Gastrocnemius medialis (tissue), 4 donors: ENCODE results near the gene RIOX2. TPM values are rescaled to one million over a fixed set of nuclear protein-coding genes. Genes with fewer than 3 reads are reported as not detected.
A peak's percentile ranks its signal among the peaks of the same experiment; 100 is the strongest.

Source experiments
- ATAC-seq, 2 donors: fragments of 150-250 bp; one replicate each; pipeline ENCODE4 v1.9.1; 2016
- DNase-seq, 2 donors: peaks; one replicate each; pipeline ENCODE4 v3.0.0-alpha.2; 2019
- H3K27ac ChIP-seq, 4 donors: fragments of 200-600 bp; sonication (generic); 1 replicate in 1 of 4; 2 replicates in 3 of 4; pipeline ENCODE4 v1.5.1; 2016 to 2018; ENCODE audit warnings: mild to moderate bottlenecking in 2 of 4, moderate library complexity in 1 of 4
- H3K27me3 ChIP-seq, 3 donors: fragments of 200-600 bp; sonication (generic) in 2 of 3; 1 replicate in 1 of 3; 2 replicates in 2 of 3; pipeline versions ENCODE4 v1.5.1 to v1.6.0; 2016 to 2019; ENCODE audit warnings: mild to moderate bottlenecking in 1 of 3, moderate library complexity in 1 of 3
- H3K36me3 ChIP-seq, 2 donors: fragments of 200-600 bp; sonication (generic) in 1 of 2; one replicate each; pipeline ENCODE4 v1.5.1; 2017 to 2018
- H3K4me1 ChIP-seq, 2 donors: fragments of 200-600 bp; sonication (generic) in 1 of 2; one replicate each; pipeline ENCODE4 v1.5.1; 2016 to 2017; ENCODE audit warnings: mild to moderate bottlenecking in 2 of 2
- H3K4me3 ChIP-seq, 4 donors: fragments of 200-600 bp; sonication (generic) in 3 of 4; 1 replicate in 1 of 4; 2 replicates in 3 of 4; pipeline ENCODE4 v1.5.1; 2016 to 2019; ENCODE audit warnings: mild to moderate bottlenecking in 2 of 4
- H3K9me3 ChIP-seq, 3 donors: fragments of 200-600 bp; sonication (generic) in 2 of 3; 1 replicate in 1 of 3; 2 replicates in 2 of 3; pipeline ENCODE4 v1.5.1; 2016 to 2019
- POLR2A ChIP-seq, 2 donors: fragments of 450-650 bp; IDR thresholded peaks; one replicate each; pipeline ENCODE4 v1.6.1; 2017; ENCODE audit warnings: antibody characterized with exemption in 2 of 2, mild to moderate bottlenecking in 2 of 2, moderate library complexity in 2 of 2
- in situ Hi-C, 4 donors: fragments of 200-750 bp; cut with MboI; loops; one replicate each; pipeline versions ENCODE4 v1.15.0 to v1.8.0; 2017; ENCODE audit warnings: low sequenced_read_pairs in 4 of 4
- intact Hi-C: fragments of 100-400 bp; cut with DNase I; formaldehyde crosslinking; loops from one replicate; pipeline ENCODE4 v1.15.1; 2023; ENCODE audit warnings: low total_unique reads
- total RNA-seq, 4 donors: library from RNA; depleted of rRNA; stranded (reverse); fragments of >200 nt; gene quantifications; one replicate each; pipeline versions ENCODE4 v1.1.0 to v1.2.3, GENCODE V29; 2016
- TF ChIP-seq, protein P1 (sequence below), 5 experiments: fragments of 450-650 bp in 3 of 5; fragments of 200-600 bp in 2 of 5; sonication (generic) in 2 of 5; IDR thresholded peaks in 4 of 5; conservative IDR thresholded peaks in 1 of 5; 1 replicate in 4 of 5; 2 replicates in 1 of 5; pipeline ENCODE4 v1.5.1; 2016 to 2019; ENCODE audit warnings: antibody characterized with exemption in 5 of 5, mild to moderate bottlenecking in 3 of 5, moderate library complexity in 3 of 5

Gene RIOX2
- total RNA-seq, 4 donors from 2014 or later, result 27.4 to 57.3 (median 49.6) TPM

- DNase-seq (peak; percentile 70 to 88), ATAC-seq (peak; percentile 96 to 98)
- Histone ChIP-seq H3K9me3 (no peaks in the 10 kb centered on the region), H3K27me3 (no peaks in the 10 kb centered on the region), H3K36me3 (peaks cover 0 to 62% of the 10 kb centered on the region in 2 donors), H3K4me1 (peaks cover 11 to 13% of the 10 kb centered on the region in 2 donors), H3K27ac (peak overlapping the region; percentile 68 to 89 (median 86)), H3K4me3 (no peak overlapping the region)
- in situ Hi-C loops (loop anchor here in 1 of 4 donors (10.0 kb wide), 1 partner anchor 63 kb away; no protein-coding TSS in a partner anchor), intact Hi-C loops (loop anchor here (10.0 kb wide), 1 partner anchor 1863 kb away; the partner anchor contains the start of gene CMSS1)
- TF ChIP-seq POLR2A (IDR thresholded peaks at IDR 0.05), result no peak
- TF ChIP-seq, protein P1, sequence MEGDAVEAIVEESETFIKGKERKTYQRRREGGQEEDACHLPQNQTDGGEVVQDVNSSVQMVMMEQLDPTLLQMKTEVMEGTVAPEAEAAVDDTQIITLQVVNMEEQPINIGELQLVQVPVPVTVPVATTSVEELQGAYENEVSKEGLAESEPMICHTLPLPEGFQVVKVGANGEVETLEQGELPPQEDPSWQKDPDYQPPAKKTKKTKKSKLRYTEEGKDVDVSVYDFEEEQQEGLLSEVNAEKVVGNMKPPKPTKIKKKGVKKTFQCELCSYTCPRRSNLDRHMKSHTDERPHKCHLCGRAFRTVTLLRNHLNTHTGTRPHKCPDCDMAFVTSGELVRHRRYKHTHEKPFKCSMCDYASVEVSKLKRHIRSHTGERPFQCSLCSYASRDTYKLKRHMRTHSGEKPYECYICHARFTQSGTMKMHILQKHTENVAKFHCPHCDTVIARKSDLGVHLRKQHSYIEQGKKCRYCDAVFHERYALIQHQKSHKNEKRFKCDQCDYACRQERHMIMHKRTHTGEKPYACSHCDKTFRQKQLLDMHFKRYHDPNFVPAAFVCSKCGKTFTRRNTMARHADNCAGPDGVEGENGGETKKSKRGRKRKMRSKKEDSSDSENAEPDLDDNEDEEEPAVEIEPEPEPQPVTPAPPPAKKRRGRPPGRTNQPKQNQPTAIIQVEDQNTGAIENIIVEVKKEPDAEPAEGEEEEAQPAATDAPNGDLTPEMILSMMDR (IDR thresholded peaks at IDR 0.05 in 4 of 5, conservative IDR thresholded peaks at IDR 0.05 in 1 of 5), result no peak
Observed at GRCh38 chr3:97952280-97952679, 20.0 kb downstream of the RIOX2 start.

DNA sequence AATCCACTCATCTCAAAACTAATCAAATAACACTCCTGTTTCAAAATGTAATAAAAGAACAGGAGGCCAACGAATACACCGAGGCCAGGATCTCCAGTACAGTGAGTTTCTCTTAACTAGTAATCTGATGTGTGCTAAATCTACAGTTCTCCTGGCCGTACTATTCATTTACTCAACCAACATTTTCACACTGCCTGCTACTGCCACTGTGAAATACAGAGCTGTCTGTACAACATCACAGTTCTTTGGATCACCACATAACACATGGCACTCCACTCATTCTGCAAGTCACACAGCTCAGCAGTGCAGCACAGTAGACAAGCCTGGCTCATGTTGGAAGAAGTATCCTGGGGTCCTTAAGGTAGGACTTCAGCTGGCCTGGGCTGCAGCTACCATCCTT is 21.9 kb downstream of the RIOX2 start:
- in situ Hi-C loops, result loop anchor here in 1 of 4 donors (10.0 kb wide), 1 partner anchor 64 kb away; no protein-coding TSS in a partner anchor
- Histone ChIP-seq H3K27ac (peak overlapping the region in 3 of 4 donors; percentile 11 to 89 (median 20)), H3K9me3 (no peaks in the 10 kb centered on the region), H3K36me3 (peaks cover 0 to 80% of the 10 kb centered on the region in 2 donors), H3K4me3 (no peak overlapping the region), H3K4me1 (peaks cover 6 to 8% of the 10 kb centered on the region in 2 donors), H3K27me3 (no peaks in the 10 kb centered on the region)
- TF ChIP-seq, protein P1 (IDR thresholded peaks at IDR 0.05 in 4 of 5, conservative IDR thresholded peaks at IDR 0.05 in 1 of 5), result no peak
- TF ChIP-seq POLR2A (IDR thresholded peaks at IDR 0.05), result no peak
- DNase-seq (no peak), ATAC-seq (no peak)
- intact Hi-C loops, result loop anchor here (10.0 kb wide), 1 partner anchor 1864 kb away; the partner anchor contains the start of gene CMSS1

GRCh38 chr3:97949743-97950142 is 22.5 kb downstream of the RIOX2 start:
- DNase-seq, result no peak
- peaks cover 0 to 80% of the 10 kb centered on the region in 2 donors for H3K36me3 ChIP-seq
- H3K27ac ChIP-seq, result no peak overlapping the region
- H3K4me1 ChIP-seq, result peaks cover 6 to 8% of the 10 kb centered on the region in 2 donors
- in situ Hi-C loops, result loop anchor here in 1 of 4 donors (10.0 kb wide), 1 partner anchor 65 kb away; no protein-coding TSS in a partner anchor
- no peak for TF ChIP-seq POLR2A (IDR thresholded peaks at IDR 0.05)
- TF ChIP-seq, protein P1 (IDR thresholded peaks at IDR 0.05 in 4 of 5, conservative IDR thresholded peaks at IDR 0.05 in 1 of 5), result no peak
- H3K4me3 ChIP-seq, result no peak overlapping the region
- ATAC-seq, result no peak
- no peaks in the 10 kb centered on the region for H3K27me3 ChIP-seq
- no peaks in the 10 kb centered on the region for H3K9me3 ChIP-seq
- intact Hi-C loops, result loop anchor here (10.0 kb wide), 1 partner anchor 1865 kb away; the partner anchor contains the start of gene CMSS1

DNA sequence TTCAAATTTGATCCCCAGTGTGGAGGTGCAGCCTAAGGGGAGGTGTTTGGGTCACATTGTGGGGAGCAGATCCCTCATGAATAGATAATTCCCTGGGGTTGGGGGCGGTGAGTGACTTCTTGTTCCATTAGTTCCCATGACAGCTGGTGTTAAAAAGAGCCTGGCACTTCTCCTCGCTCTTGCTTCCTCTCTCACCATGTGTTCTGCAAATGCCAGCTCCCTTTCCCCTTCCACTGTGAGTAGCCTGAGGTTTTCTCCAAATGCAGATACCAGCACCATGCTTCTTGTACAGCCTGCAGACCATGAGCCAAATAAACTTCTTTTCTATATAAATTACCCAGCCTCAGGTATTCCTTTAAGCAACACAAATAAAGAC is 23.1 kb downstream of the RIOX2 start:
- Histone ChIP-seq H3K36me3 (peaks cover 0 to 80% of the 10 kb centered on the region in 2 donors), H3K9me3 (no peaks in the 10 kb centered on the region), H3K27ac (no peak overlapping the region), H3K4me1 (peaks cover 6 to 8% of the 10 kb centered on the region in 2 donors), H3K27me3 (no peaks in the 10 kb centered on the region), H3K4me3 (no peak overlapping the region)
- no peak for TF ChIP-seq POLR2A (IDR thresholded peaks at IDR 0.05)
- TF ChIP-seq, protein P1 (IDR thresholded peaks at IDR 0.05 in 4 of 5, conservative IDR thresholded peaks at IDR 0.05 in 1 of 5), result no peak
- no peak for DNase-seq
- in situ Hi-C loops (no loop called here), intact Hi-C loops (no loop called here)
- no peak for ATAC-seq
